Neural cell (in vitro differentiated cells): ENCODE results near the gene S100B.

Experiments used
- EP300 ChIP-seq: fragments of 450-650 bp; conservative IDR thresholded peaks from 2 replicates; pipeline ENCODE4 v1.6.1; 2014; ENCODE audit warnings: antibody characterized with exemption, mild to moderate bottlenecking, moderate library complexity; ENCODE audit not compliant: poor library complexity, severe bottlenecking
- EZH2 ChIP-seq: fragments of 200-600, 300-800 bp; shearing (Covaris generic), sonication (generic); IDR thresholded peaks from 2 replicates; pipeline ENCODE4 v1.6.1; 2014; ENCODE audit warnings: antibody characterized with exemption, low read length, borderline replicate concordance, mild to moderate bottlenecking; ENCODE audit not compliant: insufficient read depth, poor library complexity, severe bottlenecking
- MXI1 ChIP-seq: fragments of 450-650 bp; conservative IDR thresholded peaks from 2 replicates; pipeline ENCODE4 v1.6.1; 2014; ENCODE audit warnings: antibody characterized with exemption, mild to moderate bottlenecking; ENCODE audit not compliant: poor library complexity, severe bottlenecking
- RAD21 ChIP-seq: fragments of 450-650 bp; conservative IDR thresholded peaks from 2 replicates; pipeline ENCODE4 v1.6.1; 2014; ENCODE audit warnings: antibody characterized with exemption, mild to moderate bottlenecking, moderate library complexity
- SMC3 ChIP-seq: fragments of 450-650 bp; conservative IDR thresholded peaks from 2 replicates; pipeline ENCODE4 v1.6.1; 2014; ENCODE audit warnings: antibody characterized with exemption, mild to moderate bottlenecking, moderate library complexity; ENCODE audit not compliant: poor library complexity
- TF ChIP-seq, protein P1 (sequence below): fragments of 450-650 bp; IDR thresholded peaks from 2 replicates; pipeline ENCODE4 v1.5.1; 2014; ENCODE audit warnings: antibody characterized with exemption, mild to moderate bottlenecking, moderate library complexity; ENCODE audit not compliant: poor library complexity, severe bottlenecking
- TF ChIP-seq, protein P2 (sequence below): IDR thresholded peaks from 2 replicates; pipeline ENCODE4 v1.6.1; 2012; ENCODE audit warnings: borderline replicate concordance

DNA sequence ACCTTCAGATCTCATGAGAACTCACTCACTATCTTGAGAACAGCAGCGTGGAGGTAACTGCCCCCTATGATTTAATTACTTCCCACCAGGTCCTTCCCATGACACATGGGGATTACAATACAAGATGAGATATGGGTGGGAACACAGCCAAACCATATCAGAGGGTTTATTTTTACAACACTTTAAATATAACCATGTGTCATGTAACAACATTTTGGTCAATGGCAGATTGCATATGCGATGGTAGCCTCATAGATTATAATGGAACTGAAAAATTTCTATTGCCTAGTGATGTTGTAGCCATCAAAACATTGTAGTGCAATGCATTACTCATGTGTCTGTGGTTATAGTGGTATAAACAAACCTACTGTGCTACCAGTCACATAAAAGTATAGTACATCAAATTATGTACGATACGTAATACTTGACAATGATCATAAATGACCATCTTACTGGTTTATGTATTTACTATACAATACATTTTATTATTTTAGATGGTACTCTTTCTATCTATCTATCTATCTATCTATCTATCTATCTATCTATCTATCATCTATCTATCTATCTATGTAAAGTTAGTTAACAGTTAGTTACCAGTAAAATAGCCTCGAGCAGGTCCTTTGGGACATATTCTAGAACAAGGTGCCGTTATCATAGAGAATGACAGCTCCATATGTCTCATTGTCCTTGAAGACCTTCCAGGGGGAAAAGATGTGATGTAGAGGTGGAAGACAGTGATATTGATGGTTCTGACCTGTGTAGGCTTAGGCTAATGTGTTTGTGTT lies 12.6 kb upstream of the S100B start:
- TF ChIP-seq, protein P1, sequence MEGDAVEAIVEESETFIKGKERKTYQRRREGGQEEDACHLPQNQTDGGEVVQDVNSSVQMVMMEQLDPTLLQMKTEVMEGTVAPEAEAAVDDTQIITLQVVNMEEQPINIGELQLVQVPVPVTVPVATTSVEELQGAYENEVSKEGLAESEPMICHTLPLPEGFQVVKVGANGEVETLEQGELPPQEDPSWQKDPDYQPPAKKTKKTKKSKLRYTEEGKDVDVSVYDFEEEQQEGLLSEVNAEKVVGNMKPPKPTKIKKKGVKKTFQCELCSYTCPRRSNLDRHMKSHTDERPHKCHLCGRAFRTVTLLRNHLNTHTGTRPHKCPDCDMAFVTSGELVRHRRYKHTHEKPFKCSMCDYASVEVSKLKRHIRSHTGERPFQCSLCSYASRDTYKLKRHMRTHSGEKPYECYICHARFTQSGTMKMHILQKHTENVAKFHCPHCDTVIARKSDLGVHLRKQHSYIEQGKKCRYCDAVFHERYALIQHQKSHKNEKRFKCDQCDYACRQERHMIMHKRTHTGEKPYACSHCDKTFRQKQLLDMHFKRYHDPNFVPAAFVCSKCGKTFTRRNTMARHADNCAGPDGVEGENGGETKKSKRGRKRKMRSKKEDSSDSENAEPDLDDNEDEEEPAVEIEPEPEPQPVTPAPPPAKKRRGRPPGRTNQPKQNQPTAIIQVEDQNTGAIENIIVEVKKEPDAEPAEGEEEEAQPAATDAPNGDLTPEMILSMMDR = no peak
- TF ChIP-seq EZH2 (no peak), RAD21 (no peak), MXI1 (no peak), EP300 (no peak), SMC3 (no peak)
- TF ChIP-seq, protein P2, sequence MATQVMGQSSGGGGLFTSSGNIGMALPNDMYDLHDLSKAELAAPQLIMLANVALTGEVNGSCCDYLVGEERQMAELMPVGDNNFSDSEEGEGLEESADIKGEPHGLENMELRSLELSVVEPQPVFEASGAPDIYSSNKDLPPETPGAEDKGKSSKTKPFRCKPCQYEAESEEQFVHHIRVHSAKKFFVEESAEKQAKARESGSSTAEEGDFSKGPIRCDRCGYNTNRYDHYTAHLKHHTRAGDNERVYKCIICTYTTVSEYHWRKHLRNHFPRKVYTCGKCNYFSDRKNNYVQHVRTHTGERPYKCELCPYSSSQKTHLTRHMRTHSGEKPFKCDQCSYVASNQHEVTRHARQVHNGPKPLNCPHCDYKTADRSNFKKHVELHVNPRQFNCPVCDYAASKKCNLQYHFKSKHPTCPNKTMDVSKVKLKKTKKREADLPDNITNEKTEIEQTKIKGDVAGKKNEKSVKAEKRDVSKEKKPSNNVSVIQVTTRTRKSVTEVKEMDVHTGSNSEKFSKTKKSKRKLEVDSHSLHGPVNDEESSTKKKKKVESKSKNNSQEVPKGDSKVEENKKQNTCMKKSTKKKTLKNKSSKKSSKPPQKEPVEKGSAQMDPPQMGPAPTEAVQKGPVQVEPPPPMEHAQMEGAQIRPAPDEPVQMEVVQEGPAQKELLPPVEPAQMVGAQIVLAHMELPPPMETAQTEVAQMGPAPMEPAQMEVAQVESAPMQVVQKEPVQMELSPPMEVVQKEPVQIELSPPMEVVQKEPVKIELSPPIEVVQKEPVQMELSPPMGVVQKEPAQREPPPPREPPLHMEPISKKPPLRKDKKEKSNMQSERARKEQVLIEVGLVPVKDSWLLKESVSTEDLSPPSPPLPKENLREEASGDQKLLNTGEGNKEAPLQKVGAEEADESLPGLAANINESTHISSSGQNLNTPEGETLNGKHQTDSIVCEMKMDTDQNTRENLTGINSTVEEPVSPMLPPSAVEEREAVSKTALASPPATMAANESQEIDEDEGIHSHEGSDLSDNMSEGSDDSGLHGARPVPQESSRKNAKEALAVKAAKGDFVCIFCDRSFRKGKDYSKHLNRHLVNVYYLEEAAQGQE = no peak
